Body of pancreas (tissue), 4 donors: ENCODE data around the gene ARL10.

ENCODE experiments used
- CTCF ChIP-seq, 7 experiments: fragments of 450-650 bp in 4 of 7; fragments of 200-600 bp in 3 of 7; sonication (generic) in 3 of 7; IDR thresholded peaks; one replicate each; pipeline ENCODE4 v1.5.1; 2016 to 2019; ENCODE audit warnings: antibody characterized with exemption in 7 of 7
- POLR2A ChIP-seq, 3 donors: fragments of 450-650 bp; IDR thresholded peaks; one replicate each; pipeline ENCODE4 v1.6.1; 2016; ENCODE audit warnings: antibody characterized with exemption in 3 of 3, mild to moderate bottlenecking in 2 of 3

GRCh38 chr5:176427971-176428370 is 62.7 kb downstream of the ARL10 start:
- no peak for TF ChIP-seq CTCF (IDR thresholded peaks at IDR 0.05)
- no peak for TF ChIP-seq POLR2A (IDR thresholded peaks at IDR 0.05)
